HUES48 (cell line): ENCODE data around the gene PLXDC1.
"Not testable (repeated sequence)": the region's sequence is repeated elsewhere in the genome, so short reads cannot be mapped to it uniquely, and the experiment has no call there.

Source experiments
- H3K27ac ChIP-seq: one replicate; pipeline ENCODE4 v1.7.0; 2013; ENCODE audit warnings: low read depth, low read length, inconsistent platforms
- H3K27me3 ChIP-seq: 2 replicates; pipeline ENCODE4 v1.6.1; 2013; ENCODE audit warnings: mild to moderate bottlenecking, low read length; ENCODE audit not compliant: control insufficient read depth, insufficient read depth
- H3K36me3 ChIP-seq: 2 replicates; pipeline ENCODE4 v1.6.1; 2013; ENCODE audit warnings: low read length; ENCODE audit not compliant: control insufficient read depth, insufficient read depth
- H3K4me1 ChIP-seq: 2 replicates; pipeline ENCODE4 v1.6.1; 2013; ENCODE audit warnings: mild to moderate bottlenecking, low read length; ENCODE audit not compliant: control insufficient read depth, insufficient read depth
- H3K4me3 ChIP-seq: 2 replicates; pipeline ENCODE4 v1.5.1; 2013; ENCODE audit warnings: mild to moderate bottlenecking, low read depth, low read length
- H3K9ac ChIP-seq: 2 replicates; pipeline ENCODE4 v1.6.1; 2013; ENCODE audit warnings: mild to moderate bottlenecking, low read depth, low read length, moderate library complexity
- H3K9me3 ChIP-seq: 2 replicates; pipeline ENCODE4 v1.6.1; 2013; ENCODE audit warnings: low read length; ENCODE audit not compliant: control insufficient read depth, insufficient read depth

The PLXDC1 gene

GRCh38 chr17:39141294-39141693 lies 10.1 kb downstream of the PLXDC1 start:
- no peak overlapping the region for H3K27ac ChIP-seq
- no peaks in the 10 kb centered on the region for H3K36me3 ChIP-seq
- H3K9ac ChIP-seq, result no peak overlapping the region
- H3K27me3 ChIP-seq, result no peaks in the 10 kb centered on the region
- H3K4me1 ChIP-seq, result no peaks in the 10 kb centered on the region
- no peak overlapping the region for H3K4me3 ChIP-seq
- peaks cover 2% of the 10 kb centered on the region; the same call in 1 of the 2 replicates for H3K9me3 ChIP-seq

- H3K4me3 ChIP-seq, result no peak overlapping the region
These were observed 11.9 kb downstream of the PLXDC1 start for GRCh38 chr17:39139561-39139960.

GRCh38 chr17:39139161-39139511 lies 12.3 kb downstream of the PLXDC1 start:
- H3K4me1 ChIP-seq, result no peaks in the 10 kb centered on the region

More at GRCh38 chr17:39139561-39139960, 11.9 kb downstream of the PLXDC1 start:
- Histone ChIP-seq H3K9me3 (peaks cover 2% of the 10 kb centered on the region; the same call in 1 of the 2 replicates), H3K4me1 (no peaks in the 10 kb centered on the region), H3K36me3 (no peaks in the 10 kb centered on the region), H3K27ac (no peak overlapping the region), H3K9ac (no peak overlapping the region), H3K27me3 (no peaks in the 10 kb centered on the region)

GRCh38 chr17:39138431-39139160 lies 12.8 kb downstream of the PLXDC1 start:
- no peaks in the 10 kb centered on the region for H3K27me3 ChIP-seq
- H3K4me3 ChIP-seq, result no peak overlapping the region
- H3K4me1 ChIP-seq, result no peaks in the 10 kb centered on the region
- H3K9ac ChIP-seq, result no peak overlapping the region
- H3K9me3 ChIP-seq, result peaks cover 2% of the 10 kb centered on the region; the same call in 1 of the 2 replicates
- no peaks in the 10 kb centered on the region for H3K36me3 ChIP-seq
- H3K27ac ChIP-seq, result no peak overlapping the region

More at GRCh38 chr17:39139161-39139511, 12.3 kb downstream of the PLXDC1 start:
- Histone ChIP-seq H3K27me3 (no peaks in the 10 kb centered on the region), H3K9me3 (peaks cover 2% of the 10 kb centered on the region; the same call in 1 of the 2 replicates), H3K9ac (no peak overlapping the region), H3K4me3 (no peak overlapping the region), H3K27ac (no peak overlapping the region), H3K36me3 (no peaks in the 10 kb centered on the region)

- Histone ChIP-seq H3K4me3 (no peak overlapping the region), H3K9ac (no peak overlapping the region), H3K9me3 (no peaks in the 10 kb centered on the region), H3K4me1 (no peaks in the 10 kb centered on the region), H3K27ac (no peak overlapping the region), H3K36me3 (no peaks in the 10 kb centered on the region), H3K27me3 (no peaks in the 10 kb centered on the region)
These were observed 16.6 kb downstream of the PLXDC1 start for GRCh38 chr17:39134878-39135277.

GRCh38 chr17:39132192-39132610 lies 19.2 kb downstream of the PLXDC1 start:
- H3K27ac ChIP-seq, result no peak overlapping the region
- no peaks in the 10 kb centered on the region for H3K27me3 ChIP-seq
- H3K9ac ChIP-seq, result no peak overlapping the region
- no peak overlapping the region for H3K4me3 ChIP-seq
- no peaks in the 10 kb centered on the region for H3K36me3 ChIP-seq
- H3K4me1 ChIP-seq, result no peaks in the 10 kb centered on the region
- no peaks in the 10 kb centered on the region for H3K9me3 ChIP-seq

- H3K4me1 ChIP-seq, result no peaks in the 10 kb centered on the region
- H3K27ac ChIP-seq, result no peak overlapping the region
- no peak overlapping the region for H3K9ac ChIP-seq
- H3K27me3 ChIP-seq, result no peaks in the 10 kb centered on the region
- H3K4me3 ChIP-seq, result no peak overlapping the region
- H3K36me3 ChIP-seq, result no peaks in the 10 kb centered on the region
- no peaks in the 10 kb centered on the region for H3K9me3 ChIP-seq
These were observed 19.8 kb downstream of the PLXDC1 start for GRCh38 chr17:39131616-39132015.

- Histone ChIP-seq H3K4me3 (no peak overlapping the region), H3K9me3 (no peaks in the 10 kb centered on the region), H3K9ac (no peak overlapping the region), H3K27ac (no peak overlapping the region), H3K27me3 (no peaks in the 10 kb centered on the region), H3K4me1 (no peaks in the 10 kb centered on the region), H3K36me3 (no peaks in the 10 kb centered on the region)
These were observed 21.2 kb downstream of the PLXDC1 start for GRCh38 chr17:39130205-39130604.

- H3K36me3 ChIP-seq, H3K4me1 ChIP-seq, H3K4me3 ChIP-seq, H3K9ac ChIP-seq, H3K9me3 ChIP-seq, H3K27ac ChIP-seq, H3K27me3 ChIP-seq: not testable (repeated sequence)
These were observed 21.9 kb downstream of the PLXDC1 start for GRCh38 chr17:39129544-39129943.

GRCh38 chr17:39126436-39126835 lies 25.0 kb downstream of the PLXDC1 start:
- Histone ChIP-seq H3K27me3 (no peaks in the 10 kb centered on the region), H3K36me3 (no peaks in the 10 kb centered on the region), H3K9me3 (no peaks in the 10 kb centered on the region), H3K4me3 (no peak overlapping the region), H3K9ac (no peak overlapping the region), H3K4me1 (no peaks in the 10 kb centered on the region), H3K27ac (no peak overlapping the region)

- H3K27me3 ChIP-seq, result no peaks in the 10 kb centered on the region
- no peak overlapping the region for H3K27ac ChIP-seq
- no peaks in the 10 kb centered on the region for H3K36me3 ChIP-seq
- no peaks in the 10 kb centered on the region for H3K9me3 ChIP-seq
- no peaks in the 10 kb centered on the region for H3K4me1 ChIP-seq
- no peak overlapping the region for H3K4me3 ChIP-seq
- no peak overlapping the region for H3K9ac ChIP-seq
These were observed 26.1 kb downstream of the PLXDC1 start for GRCh38 chr17:39125143-39125875.
